HepG2 (cell line): ENCODE measurements around the gene EXOC7. TPM values are rescaled to one million over a fixed set of nuclear protein-coding genes. Genes with fewer than 3 reads are reported as not detected.

Source experiments
- GLI4 ChIP-seq: sonication (generic); formaldehyde crosslinking; IDR thresholded peaks from 2 replicates; pipeline ENCODE4 v1.5.1; 2020; ENCODE audit warnings: missing genetic modification reagents, mild to moderate bottlenecking, moderate library complexity, borderline replicate concordance
- KAT8 ChIP-seq: IDR thresholded peaks from 2 replicates; pipeline ENCODE4 v1.6.1; 2016; ENCODE audit warnings: missing genetic modification reagents, missing compliant biosample characterization
- KLF11 ChIP-seq: IDR thresholded peaks from 2 replicates; pipeline ENCODE4 v1.6.1; 2016; ENCODE audit warnings: missing compliant biosample characterization
- SP5 ChIP-seq: IDR thresholded peaks from 2 replicates; pipeline ENCODE4 v1.6.1; 2016; ENCODE audit warnings: low read depth, borderline replicate concordance
- TBX2 ChIP-seq: sonication (generic); formaldehyde crosslinking; IDR thresholded peaks from 2 replicates; pipeline ENCODE4 v1.5.0; 2020; ENCODE audit warnings: missing genetic modification reagents, mild to moderate bottlenecking, borderline replicate concordance
- ZNF101 ChIP-seq: sonication (generic); formaldehyde crosslinking; IDR thresholded peaks from 2 replicates; pipeline ENCODE4 v1.4.0; 2020; ENCODE audit warnings: mild to moderate bottlenecking, low read depth, missing genetic modification reagents, borderline replicate concordance
- ZNF232 ChIP-seq: sonication (generic); formaldehyde crosslinking; IDR thresholded peaks from 2 replicates; pipeline ENCODE4 v1.4.0; 2020; ENCODE audit warnings: missing genetic modification reagents, borderline replicate concordance
- ZNF331 ChIP-seq: sonication (generic); formaldehyde crosslinking; IDR thresholded peaks from 2 replicates; pipeline ENCODE4 v1.4.0; 2020; ENCODE audit warnings: missing genetic modification reagents
- ZNF468 ChIP-seq: sonication (generic); formaldehyde crosslinking; IDR thresholded peaks from 2 replicates; pipeline ENCODE4 v1.8.0; 2022; ENCODE audit warnings: mild to moderate bottlenecking, moderate library complexity, missing genetic modification reagents
- ZNF776 ChIP-seq: sonication (generic); formaldehyde crosslinking; IDR thresholded peaks from 2 replicates; pipeline ENCODE4 v1.4.0; 2020; ENCODE audit warnings: mild to moderate bottlenecking, missing genetic modification reagents
- ZNF878 ChIP-seq: sonication (generic); formaldehyde crosslinking; IDR thresholded peaks from 2 replicates; pipeline ENCODE4 v1.8.1; 2023; ENCODE audit warnings: mild to moderate bottlenecking, missing genetic modification reagents, moderate library complexity
- polyA plus RNA-seq, 8 experiments: library from polyadenylated mRNA; depleted of rRNA in 3 of 8; stranded (reverse) in 7 of 8; unstranded in 1 of 8; fragments of >200 nt; fragmentation: Illumina TruSeq in 4 of 8; extraction: Trizol in 4 of 8; gene quantifications; 2 replicates each; pipeline versions ENCODE4 v1.2.1 to v1.2.3, GENCODE V29; 2011 to 2016; ENCODE audit warnings: low read depth in 4 of 8, missing spikeins in 1 of 8, mixed read lengths in 1 of 8; ENCODE audit not compliant: insufficient read depth in 1 of 8
- total RNA-seq, 5 experiments: library from RNA; depleted of rRNA; stranded (reverse); fragments of >200 nt; fragmentation: Illumina TruSeq; extraction: Trizol; gene quantifications; 2 replicates each; pipeline ENCODE4 v1.2.3, GENCODE V29; 2016; ENCODE audit warnings: low read depth in 1 of 5
- TF ChIP-seq, protein P1 (sequence below): sonication (generic); formaldehyde crosslinking; conservative IDR thresholded peaks from 2 replicates; pipeline ENCODE4 v1.4.0; 2020; ENCODE audit warnings: missing genetic modification reagents
- TF ChIP-seq, protein P2 (sequence below), 2 experiments: IDR thresholded peaks; 2 replicates each; pipeline ENCODE4 v1.6.1; 2011 to 2012; ENCODE audit warnings: low read length in 2 of 2, borderline replicate concordance in 1 of 2, low read depth in 1 of 2, mild to moderate bottlenecking in 1 of 2, moderate library complexity in 1 of 2
- TF ChIP-seq, protein P3 (sequence below): sonication (generic); formaldehyde crosslinking; IDR thresholded peaks from 2 replicates; pipeline ENCODE4 v1.4.0; 2020; ENCODE audit warnings: mild to moderate bottlenecking, missing genetic modification reagents
- TF ChIP-seq, protein P4 (sequence below): sonication (generic); formaldehyde crosslinking; IDR thresholded peaks from 2 replicates; pipeline ENCODE4 v1.4.0; 2020; ENCODE audit warnings: missing genetic modification reagents

EXOC7 gene
- total and polyA plus RNA-seq, 2 of the 13 experiments (the other 11 are each of a cell fraction or from before 2014, with no cell fraction given): 86.9 to 116 TPM

DNA sequence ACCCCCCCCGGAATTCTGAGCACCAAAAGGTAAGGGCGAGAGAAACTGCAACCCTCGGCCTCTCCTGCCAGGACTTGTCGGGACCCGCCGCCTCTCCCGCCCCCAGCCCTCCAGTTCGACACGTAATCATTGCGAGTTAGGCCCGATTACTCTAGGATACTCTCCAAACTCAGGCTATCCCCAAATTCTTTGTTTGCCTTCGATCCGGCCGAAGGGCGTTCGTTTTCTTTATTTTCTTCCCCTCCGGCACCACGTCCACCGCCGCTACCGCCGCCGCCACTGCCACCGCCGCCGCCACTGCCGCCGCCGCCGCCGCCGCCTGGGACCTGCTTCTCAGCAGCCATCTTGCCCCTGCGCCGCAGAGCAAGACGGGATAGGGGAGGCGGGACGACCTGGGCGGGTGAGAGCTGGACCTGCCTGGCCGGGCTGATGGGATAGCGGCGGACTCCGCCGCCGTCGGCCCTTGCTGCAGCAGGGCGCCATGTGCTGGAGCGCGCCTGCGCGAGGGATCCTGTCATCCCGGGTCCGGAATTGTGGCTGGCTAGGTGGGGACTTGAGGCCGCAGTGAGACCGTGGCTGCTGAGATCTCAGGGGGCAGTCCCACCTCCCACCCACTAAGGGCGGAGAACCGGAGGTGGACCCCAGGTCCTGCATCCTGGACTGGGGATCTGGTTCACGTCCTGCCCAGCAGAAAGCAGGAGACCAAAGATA lies 31.3 kb downstream of the EXOC7 start, which contains the start of gene SRP68 (continued):
- TF ChIP-seq, protein P1, sequence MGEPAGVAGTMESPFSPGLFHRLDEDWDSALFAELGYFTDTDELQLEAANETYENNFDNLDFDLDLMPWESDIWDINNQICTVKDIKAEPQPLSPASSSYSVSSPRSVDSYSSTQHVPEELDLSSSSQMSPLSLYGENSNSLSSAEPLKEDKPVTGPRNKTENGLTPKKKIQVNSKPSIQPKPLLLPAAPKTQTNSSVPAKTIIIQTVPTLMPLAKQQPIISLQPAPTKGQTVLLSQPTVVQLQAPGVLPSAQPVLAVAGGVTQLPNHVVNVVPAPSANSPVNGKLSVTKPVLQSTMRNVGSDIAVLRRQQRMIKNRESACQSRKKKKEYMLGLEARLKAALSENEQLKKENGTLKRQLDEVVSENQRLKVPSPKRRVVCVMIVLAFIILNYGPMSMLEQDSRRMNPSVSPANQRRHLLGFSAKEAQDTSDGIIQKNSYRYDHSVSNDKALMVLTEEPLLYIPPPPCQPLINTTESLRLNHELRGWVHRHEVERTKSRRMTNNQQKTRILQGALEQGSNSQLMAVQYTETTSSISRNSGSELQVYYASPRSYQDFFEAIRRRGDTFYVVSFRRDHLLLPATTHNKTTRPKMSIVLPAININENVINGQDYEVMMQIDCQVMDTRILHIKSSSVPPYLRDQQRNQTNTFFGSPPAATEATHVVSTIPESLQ (CRISPR knock-in tag): no peak
- TF ChIP-seq ZNF776 (CRISPR knock-in tag) (peak; percentile 93), ZNF468 (CRISPR knock-in tag) (no peak; the same call in 1 of the 2 replicates), KAT8 (CRISPR knock-in tag) (peak; percentile 97), ZNF101 (CRISPR knock-in tag) (0 out of 2 replicates have a peak, but pooled peaks have one; percentile 74), GLI4 (CRISPR knock-in tag) (peak; percentile 94), ZNF878 (CRISPR knock-in tag) (no peak), ZNF232 (no peak; the same call in 1 of the 2 replicates), ZNF331 (CRISPR knock-in tag) (peak; percentile 97), TBX2 (CRISPR knock-in tag) (peak; percentile 90), SP5 (peak; percentile 76; the same call in 1 of the 2 replicates), KLF11 (CRISPR knock-in tag) (peak; percentile 74; the same call in 1 of the 2 replicates)
- TF ChIP-seq, protein P2, sequence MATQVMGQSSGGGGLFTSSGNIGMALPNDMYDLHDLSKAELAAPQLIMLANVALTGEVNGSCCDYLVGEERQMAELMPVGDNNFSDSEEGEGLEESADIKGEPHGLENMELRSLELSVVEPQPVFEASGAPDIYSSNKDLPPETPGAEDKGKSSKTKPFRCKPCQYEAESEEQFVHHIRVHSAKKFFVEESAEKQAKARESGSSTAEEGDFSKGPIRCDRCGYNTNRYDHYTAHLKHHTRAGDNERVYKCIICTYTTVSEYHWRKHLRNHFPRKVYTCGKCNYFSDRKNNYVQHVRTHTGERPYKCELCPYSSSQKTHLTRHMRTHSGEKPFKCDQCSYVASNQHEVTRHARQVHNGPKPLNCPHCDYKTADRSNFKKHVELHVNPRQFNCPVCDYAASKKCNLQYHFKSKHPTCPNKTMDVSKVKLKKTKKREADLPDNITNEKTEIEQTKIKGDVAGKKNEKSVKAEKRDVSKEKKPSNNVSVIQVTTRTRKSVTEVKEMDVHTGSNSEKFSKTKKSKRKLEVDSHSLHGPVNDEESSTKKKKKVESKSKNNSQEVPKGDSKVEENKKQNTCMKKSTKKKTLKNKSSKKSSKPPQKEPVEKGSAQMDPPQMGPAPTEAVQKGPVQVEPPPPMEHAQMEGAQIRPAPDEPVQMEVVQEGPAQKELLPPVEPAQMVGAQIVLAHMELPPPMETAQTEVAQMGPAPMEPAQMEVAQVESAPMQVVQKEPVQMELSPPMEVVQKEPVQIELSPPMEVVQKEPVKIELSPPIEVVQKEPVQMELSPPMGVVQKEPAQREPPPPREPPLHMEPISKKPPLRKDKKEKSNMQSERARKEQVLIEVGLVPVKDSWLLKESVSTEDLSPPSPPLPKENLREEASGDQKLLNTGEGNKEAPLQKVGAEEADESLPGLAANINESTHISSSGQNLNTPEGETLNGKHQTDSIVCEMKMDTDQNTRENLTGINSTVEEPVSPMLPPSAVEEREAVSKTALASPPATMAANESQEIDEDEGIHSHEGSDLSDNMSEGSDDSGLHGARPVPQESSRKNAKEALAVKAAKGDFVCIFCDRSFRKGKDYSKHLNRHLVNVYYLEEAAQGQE (IDR thresholded peaks at IDR 0.05; ENCODE audit: borderline replicate concordance in 1 of 2, low read depth in 1 of 2, low read length in 2 of 2): no peak
- TF ChIP-seq, protein P3, sequence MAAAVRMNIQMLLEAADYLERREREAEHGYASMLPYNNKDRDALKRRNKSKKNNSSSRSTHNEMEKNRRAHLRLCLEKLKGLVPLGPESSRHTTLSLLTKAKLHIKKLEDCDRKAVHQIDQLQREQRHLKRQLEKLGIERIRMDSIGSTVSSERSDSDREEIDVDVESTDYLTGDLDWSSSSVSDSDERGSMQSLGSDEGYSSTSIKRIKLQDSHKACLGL (CRISPR knock-in tag): peak; percentile 95
- TF ChIP-seq, protein P4, sequence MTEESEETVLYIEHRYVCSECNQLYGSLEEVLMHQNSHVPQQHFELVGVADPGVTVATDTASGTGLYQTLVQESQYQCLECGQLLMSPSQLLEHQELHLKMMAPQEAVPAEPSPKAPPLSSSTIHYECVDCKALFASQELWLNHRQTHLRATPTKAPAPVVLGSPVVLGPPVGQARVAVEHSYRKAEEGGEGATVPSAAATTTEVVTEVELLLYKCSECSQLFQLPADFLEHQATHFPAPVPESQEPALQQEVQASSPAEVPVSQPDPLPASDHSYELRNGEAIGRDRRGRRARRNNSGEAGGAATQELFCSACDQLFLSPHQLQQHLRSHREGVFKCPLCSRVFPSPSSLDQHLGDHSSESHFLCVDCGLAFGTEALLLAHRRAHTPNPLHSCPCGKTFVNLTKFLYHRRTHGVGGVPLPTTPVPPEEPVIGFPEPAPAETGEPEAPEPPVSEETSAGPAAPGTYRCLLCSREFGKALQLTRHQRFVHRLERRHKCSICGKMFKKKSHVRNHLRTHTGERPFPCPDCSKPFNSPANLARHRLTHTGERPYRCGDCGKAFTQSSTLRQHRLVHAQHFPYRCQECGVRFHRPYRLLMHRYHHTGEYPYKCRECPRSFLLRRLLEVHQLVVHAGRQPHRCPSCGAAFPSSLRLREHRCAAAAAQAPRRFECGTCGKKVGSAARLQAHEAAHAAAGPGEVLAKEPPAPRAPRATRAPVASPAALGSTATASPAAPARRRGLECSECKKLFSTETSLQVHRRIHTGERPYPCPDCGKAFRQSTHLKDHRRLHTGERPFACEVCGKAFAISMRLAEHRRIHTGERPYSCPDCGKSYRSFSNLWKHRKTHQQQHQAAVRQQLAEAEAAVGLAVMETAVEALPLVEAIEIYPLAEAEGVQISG (CRISPR knock-in tag): peak; percentile 100
